Measurements from ENCODE around the gene GLB1L2.

DNA sequence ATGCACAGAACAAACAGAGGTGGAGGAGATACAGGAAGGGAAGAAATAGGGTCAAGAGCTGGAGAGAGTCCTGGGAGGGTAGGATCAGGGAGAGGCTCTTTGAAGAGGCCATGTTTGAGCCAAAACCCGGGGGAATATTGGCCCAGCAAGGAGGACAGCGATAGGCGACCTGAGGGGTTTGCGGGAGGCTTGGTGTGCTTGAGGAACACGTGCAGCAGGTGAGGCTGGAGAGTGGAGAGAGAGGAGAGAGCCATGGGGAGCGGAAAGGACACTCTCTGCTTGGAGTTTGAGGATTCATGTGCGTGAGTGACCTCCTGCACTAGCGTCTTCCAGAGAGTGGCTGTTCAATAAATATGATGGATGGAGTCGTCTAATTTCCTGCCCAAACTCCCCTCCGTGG, 84.9 kb downstream of the GLB1L2 start:
- TF ChIP-seq, protein P1, sequence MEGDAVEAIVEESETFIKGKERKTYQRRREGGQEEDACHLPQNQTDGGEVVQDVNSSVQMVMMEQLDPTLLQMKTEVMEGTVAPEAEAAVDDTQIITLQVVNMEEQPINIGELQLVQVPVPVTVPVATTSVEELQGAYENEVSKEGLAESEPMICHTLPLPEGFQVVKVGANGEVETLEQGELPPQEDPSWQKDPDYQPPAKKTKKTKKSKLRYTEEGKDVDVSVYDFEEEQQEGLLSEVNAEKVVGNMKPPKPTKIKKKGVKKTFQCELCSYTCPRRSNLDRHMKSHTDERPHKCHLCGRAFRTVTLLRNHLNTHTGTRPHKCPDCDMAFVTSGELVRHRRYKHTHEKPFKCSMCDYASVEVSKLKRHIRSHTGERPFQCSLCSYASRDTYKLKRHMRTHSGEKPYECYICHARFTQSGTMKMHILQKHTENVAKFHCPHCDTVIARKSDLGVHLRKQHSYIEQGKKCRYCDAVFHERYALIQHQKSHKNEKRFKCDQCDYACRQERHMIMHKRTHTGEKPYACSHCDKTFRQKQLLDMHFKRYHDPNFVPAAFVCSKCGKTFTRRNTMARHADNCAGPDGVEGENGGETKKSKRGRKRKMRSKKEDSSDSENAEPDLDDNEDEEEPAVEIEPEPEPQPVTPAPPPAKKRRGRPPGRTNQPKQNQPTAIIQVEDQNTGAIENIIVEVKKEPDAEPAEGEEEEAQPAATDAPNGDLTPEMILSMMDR (IDR thresholded peaks at IDR 0.05; ENCODE audit: borderline replicate concordance, extremely low read depth, low read length, poor library complexity, severe bottlenecking): no peak
- TF ChIP-seq EZH2 (IDR thresholded peaks at IDR 0.05; ENCODE audit: borderline replicate concordance, low read depth, low read length, severe bottlenecking): no peak

Measured in DND-41 (cell line).